ENCODE results near the gene DNTTIP2. TPM values are rescaled to one million over a fixed set of nuclear protein-coding genes. Genes with fewer than 3 reads are reported as not detected.
"Not testable (repeated sequence)": the region's sequence is repeated elsewhere in the genome, so short reads cannot be mapped to it uniquely, and the experiment has no call there.

The DNTTIP2 gene
- total RNA-seq, 1 experiment from 2014 or later = 61.5 TPM

DNA sequence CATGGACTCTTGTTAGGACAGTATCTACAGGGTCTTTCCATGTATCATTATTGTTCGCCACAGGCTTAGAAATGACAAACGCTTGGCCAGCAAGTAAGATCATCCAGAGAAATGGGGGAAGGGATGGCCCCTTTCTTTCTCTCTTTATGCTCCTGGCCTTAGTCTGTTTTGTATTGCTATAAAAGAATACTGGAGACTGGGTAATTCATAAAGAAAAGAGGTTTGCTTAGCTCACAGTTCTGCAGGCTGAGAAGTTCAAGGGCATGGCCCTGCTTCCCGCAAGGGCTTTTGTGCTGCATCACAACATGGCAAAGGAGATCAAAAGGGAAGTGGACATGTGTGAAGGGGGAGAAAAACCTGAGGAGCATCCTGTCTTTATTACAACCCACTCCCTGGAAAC lies 41.0 kb downstream of the DNTTIP2 start:
- Mint-ChIP-seq H3K9me3 (peaks cover 54% of the 10 kb centered on the region), H3K4me1 (peaks cover 17% of the 10 kb centered on the region), H3K27me3 (ENCODE audit: low read depth) (peaks cover 10% of the 10 kb centered on the region), H3K4me3 (no peak overlapping the region), H3K36me3 (peaks cover 58% of the 10 kb centered on the region), H3K27ac (no peak overlapping the region)
- ChIA-PET CTCF (no interaction called here), POLR2A (no interaction called here)
- DNase-seq (ENCODE audit: low spot score) = no peak
- TF ChIP-seq ZNF416 (CRISPR knock-in tag; IDR thresholded peaks at IDR 0.05) = no peak
- no peak for TF ChIP-seq HMGA2 (CRISPR knock-in tag; IDR thresholded peaks at IDR 0.05)
- TF ChIP-seq, protein P1, sequence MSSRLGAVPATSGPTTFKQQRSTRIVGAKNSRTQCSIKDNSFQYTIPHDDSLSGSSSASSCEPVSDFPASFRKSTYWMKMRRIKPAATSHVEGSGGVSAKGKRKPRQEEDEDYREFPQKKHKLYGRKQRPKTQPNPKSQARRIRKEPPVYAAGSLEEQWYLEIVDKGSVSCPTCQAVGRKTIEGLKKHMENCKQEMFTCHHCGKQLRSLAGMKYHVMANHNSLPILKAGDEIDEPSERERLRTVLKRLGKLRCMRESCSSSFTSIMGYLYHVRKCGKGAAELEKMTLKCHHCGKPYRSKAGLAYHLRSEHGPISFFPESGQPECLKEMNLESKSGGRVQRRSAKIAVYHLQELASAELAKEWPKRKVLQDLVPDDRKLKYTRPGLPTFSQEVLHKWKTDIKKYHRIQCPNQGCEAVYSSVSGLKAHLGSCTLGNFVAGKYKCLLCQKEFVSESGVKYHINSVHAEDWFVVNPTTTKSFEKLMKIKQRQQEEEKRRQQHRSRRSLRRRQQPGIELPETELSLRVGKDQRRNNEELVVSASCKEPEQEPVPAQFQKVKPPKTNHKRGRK (CRISPR knock-in tag; IDR thresholded peaks at IDR 0.05; ENCODE audit: borderline replicate concordance) = no peak
- no peak for TF ChIP-seq NR1H2 (CRISPR knock-in tag; IDR thresholded peaks at IDR 0.05)
- TF ChIP-seq, protein P2, sequence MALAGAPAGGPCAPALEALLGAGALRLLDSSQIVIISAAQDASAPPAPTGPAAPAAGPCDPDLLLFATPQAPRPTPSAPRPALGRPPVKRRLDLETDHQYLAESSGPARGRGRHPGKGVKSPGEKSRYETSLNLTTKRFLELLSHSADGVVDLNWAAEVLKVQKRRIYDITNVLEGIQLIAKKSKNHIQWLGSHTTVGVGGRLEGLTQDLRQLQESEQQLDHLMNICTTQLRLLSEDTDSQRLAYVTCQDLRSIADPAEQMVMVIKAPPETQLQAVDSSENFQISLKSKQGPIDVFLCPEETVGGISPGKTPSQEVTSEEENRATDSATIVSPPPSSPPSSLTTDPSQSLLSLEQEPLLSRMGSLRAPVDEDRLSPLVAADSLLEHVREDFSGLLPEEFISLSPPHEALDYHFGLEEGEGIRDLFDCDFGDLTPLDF (CRISPR knock-in tag; IDR thresholded peaks at IDR 0.05) = no peak
- TF ChIP-seq RELA (CRISPR knock-in tag; IDR thresholded peaks at IDR 0.05; ENCODE audit: borderline replicate concordance) = no peak
- TF ChIP-seq, protein P3, sequence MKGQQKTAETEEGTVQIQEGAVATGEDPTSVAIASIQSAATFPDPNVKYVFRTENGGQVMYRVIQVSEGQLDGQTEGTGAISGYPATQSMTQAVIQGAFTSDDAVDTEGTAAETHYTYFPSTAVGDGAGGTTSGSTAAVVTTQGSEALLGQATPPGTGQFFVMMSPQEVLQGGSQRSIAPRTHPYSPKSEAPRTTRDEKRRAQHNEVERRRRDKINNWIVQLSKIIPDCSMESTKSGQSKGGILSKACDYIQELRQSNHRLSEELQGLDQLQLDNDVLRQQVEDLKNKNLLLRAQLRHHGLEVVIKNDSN (CRISPR knock-in tag; IDR thresholded peaks at IDR 0.05) = no peak
- no peak for TF ChIP-seq ZNF232 (CRISPR knock-in tag; IDR thresholded peaks at IDR 0.05)
- no peak for TF ChIP-seq ZBTB21 (CRISPR knock-in tag; IDR thresholded peaks at IDR 0.05; ENCODE audit: borderline replicate concordance)
- TF ChIP-seq ELF4 (CRISPR knock-in tag; IDR thresholded peaks at IDR 0.05; ENCODE audit: low read depth) = no peak
- no peak for TF ChIP-seq ZNF317 (CRISPR knock-in tag; IDR thresholded peaks at IDR 0.05; ENCODE audit: borderline replicate concordance, low read depth)
- no peak for TF ChIP-seq TEAD4 (CRISPR knock-in tag; IDR thresholded peaks at IDR 0.05)
- TF ChIP-seq CBFB (CRISPR knock-in tag; IDR thresholded peaks at IDR 0.05; ENCODE audit: low read depth) = no peak
- TF ChIP-seq, protein P4, sequence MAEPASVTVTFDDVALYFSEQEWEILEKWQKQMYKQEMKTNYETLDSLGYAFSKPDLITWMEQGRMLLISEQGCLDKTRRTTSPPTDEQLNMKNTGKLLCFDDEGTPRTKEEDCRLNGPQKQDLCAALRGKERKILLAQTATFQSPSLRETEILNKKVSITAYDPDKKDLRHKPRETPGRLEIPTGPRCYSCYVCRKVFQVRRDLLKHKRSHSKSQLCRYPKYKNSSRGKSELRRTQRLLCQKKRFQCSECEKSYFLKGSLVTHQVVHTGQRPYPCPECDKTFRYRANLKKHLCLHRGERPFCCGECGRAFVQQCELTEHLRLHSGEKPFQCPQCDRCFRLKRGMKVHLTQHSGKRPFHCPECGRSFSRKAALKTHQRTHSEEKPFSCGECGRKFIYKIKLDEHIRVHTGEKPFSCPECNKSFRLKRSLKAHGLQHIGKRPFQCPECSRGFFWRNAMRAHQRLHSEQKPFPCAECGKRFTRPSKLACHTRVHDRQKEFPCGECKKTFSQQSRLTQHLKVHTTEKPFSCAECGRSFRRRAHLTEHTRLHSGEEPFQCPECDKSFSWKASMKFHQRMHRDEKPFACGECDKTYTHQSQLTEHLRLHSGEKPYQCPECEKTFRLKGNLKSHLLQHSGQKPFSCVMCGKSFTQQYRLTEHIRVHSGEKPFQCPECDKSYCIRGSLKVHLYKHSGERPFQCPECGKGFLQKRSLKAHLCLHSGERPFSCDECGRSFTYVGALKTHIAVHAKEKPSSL (CRISPR knock-in tag; conservative IDR thresholded peaks at IDR 0.05) = no peak
- no peak for ATAC-seq

DNA sequence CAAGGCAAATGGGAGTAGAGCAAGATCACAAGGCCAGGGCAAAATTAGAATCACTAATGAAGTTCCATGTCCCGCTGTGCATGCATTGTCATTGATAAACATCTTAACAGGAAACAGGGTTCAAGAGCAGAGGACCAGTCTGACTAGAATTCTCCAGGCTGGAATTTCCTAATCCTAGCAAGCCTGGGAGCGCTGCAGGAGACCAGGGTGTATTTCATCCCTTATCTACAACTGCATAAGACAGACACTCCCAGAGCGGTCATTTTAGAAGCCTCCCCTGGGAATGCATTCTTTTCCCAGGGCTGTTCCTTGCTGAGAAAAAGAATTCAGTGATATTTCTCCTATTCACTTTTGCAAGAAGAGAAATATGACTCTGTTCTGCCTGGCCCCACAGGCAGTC lies 45.7 kb downstream of the DNTTIP2 start:
- H3K27ac Mint-ChIP-seq; POLR2A ChIA-PET; ATAC-seq; CTCF ChIA-PET; H3K4me3 Mint-ChIP-seq; DNase-seq (ENCODE audit: low spot score): not testable (repeated sequence)
- H3K27me3 Mint-ChIP-seq (ENCODE audit: low read depth) = peaks cover 24% of the 10 kb centered on the region
- H3K9me3 Mint-ChIP-seq = peaks cover 86% of the 10 kb centered on the region
- H3K4me1 Mint-ChIP-seq = peaks cover 35% of the 10 kb centered on the region
- peaks cover 86% of the 10 kb centered on the region for H3K36me3 Mint-ChIP-seq

DNA sequence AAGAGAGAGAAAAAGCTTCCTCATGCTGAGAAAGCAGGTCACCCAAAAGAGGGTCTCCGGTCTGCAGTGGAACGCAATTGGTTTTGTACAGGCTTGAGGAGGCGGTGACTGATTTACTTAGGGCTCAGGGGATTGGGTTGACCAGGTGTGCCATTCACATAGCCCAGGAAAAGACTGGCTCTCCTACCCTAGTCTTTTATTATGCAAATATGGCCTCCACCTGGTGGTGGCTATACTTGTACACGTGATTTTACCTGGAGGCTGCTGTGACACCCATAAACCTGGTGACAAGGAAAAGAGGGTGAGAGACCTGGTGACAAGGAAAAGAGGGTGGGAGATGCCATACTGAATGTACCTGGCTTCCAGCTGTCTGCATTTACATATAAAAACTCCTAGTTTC lies 49.9 kb downstream of the DNTTIP2 start:
- DNase-seq (ENCODE audit: low spot score) = no peak
- TF ChIP-seq, protein P5, sequence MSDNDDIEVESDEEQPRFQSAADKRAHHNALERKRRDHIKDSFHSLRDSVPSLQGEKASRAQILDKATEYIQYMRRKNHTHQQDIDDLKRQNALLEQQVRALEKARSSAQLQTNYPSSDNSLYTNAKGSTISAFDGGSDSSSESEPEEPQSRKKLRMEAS (CRISPR knock-in tag; IDR thresholded peaks at IDR 0.05) = 0 out of 2 replicates have a peak, but pooled peaks have one; percentile 24
- TF ChIP-seq ZNF138 (CRISPR knock-in tag; conservative IDR thresholded peaks at IDR 0.05) (no peak), ZNF423 (CRISPR knock-in tag; IDR thresholded peaks at IDR 0.05) (0 out of 2 replicates have a peak, but pooled peaks have one; percentile 11), SP1 (CRISPR knock-in tag; conservative IDR thresholded peaks at IDR 0.05) (no peak), RELA (CRISPR knock-in tag; IDR thresholded peaks at IDR 0.05; ENCODE audit: borderline replicate concordance) (no peak), OVOL2 (CRISPR knock-in tag; IDR thresholded peaks at IDR 0.05; ENCODE audit: borderline replicate concordance) (no peak), GTF2I (CRISPR knock-in tag; conservative IDR thresholded peaks at IDR 0.05) (no peak), FOXK1 (CRISPR knock-in tag; IDR thresholded peaks at IDR 0.05) (no peak), TP53 (CRISPR knock-in tag; IDR thresholded peaks at IDR 0.05) (no peak), TEAD1 (CRISPR knock-in tag; IDR thresholded peaks at IDR 0.05) (0 out of 2 replicates have a peak, but pooled peaks have one; percentile 52), MYBL2 (CRISPR knock-in tag; IDR thresholded peaks at IDR 0.05) (no peak)
- TF ChIP-seq, protein P3 (CRISPR knock-in tag; IDR thresholded peaks at IDR 0.05) = 0 out of 2 replicates have a peak, but pooled peaks have one; percentile 55
- TF ChIP-seq, protein P6, sequence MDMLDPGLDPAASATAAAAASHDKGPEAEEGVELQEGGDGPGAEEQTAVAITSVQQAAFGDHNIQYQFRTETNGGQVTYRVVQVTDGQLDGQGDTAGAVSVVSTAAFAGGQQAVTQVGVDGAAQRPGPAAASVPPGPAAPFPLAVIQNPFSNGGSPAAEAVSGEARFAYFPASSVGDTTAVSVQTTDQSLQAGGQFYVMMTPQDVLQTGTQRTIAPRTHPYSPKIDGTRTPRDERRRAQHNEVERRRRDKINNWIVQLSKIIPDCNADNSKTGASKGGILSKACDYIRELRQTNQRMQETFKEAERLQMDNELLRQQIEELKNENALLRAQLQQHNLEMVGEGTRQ (CRISPR knock-in tag; IDR thresholded peaks at IDR 0.05) = peak; percentile 73
- TF ChIP-seq, protein P7, sequence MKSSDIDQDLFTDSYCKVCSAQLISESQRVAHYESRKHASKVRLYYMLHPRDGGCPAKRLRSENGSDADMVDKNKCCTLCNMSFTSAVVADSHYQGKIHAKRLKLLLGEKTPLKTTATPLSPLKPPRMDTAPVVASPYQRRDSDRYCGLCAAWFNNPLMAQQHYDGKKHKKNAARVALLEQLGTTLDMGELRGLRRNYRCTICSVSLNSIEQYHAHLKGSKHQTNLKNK (CRISPR knock-in tag; IDR thresholded peaks at IDR 0.05) = no peak

More for the DNA sequence above, 49.9 kb downstream of the DNTTIP2 start:
- H3K36me3 Mint-ChIP-seq = peaks cover 49% of the 10 kb centered on the region
- peak overlapping the region; percentile 47; the same call in 1 of the 2 replicates for H3K27ac Mint-ChIP-seq
- H3K4me1 Mint-ChIP-seq = peaks cover 53% of the 10 kb centered on the region
- H3K9me3 Mint-ChIP-seq = peaks cover 46% of the 10 kb centered on the region
- no peak overlapping the region for H3K4me3 Mint-ChIP-seq
- peaks cover 21% of the 10 kb centered on the region for H3K27me3 Mint-ChIP-seq (ENCODE audit: low read depth)
- POLR2A ChIA-PET = no interaction called here
- peak; percentile 90 for ATAC-seq
- CTCF ChIA-PET = interaction anchor here (0.9 to 3.1 kb wide), 6 partner anchors 8 to 200 kb away, joined by 3 to 12 read pairs (median 5); no protein-coding TSS in a partner anchor
